ENCODE results near the gene ALOX12B. TPM values are rescaled to one million over a fixed set of nuclear protein-coding genes. Genes with fewer than 3 reads are reported as not detected.

The ALOX12B gene
- polyA plus RNA-seq (2012; rRNA removed), result 0.20 TPM in 1 of 2 replicates, not detected in the other
- 0.03 and 0.16 TPM in 2 replicates for polyA plus RNA-seq (2012; cell fraction: cytosol; rRNA removed)
- polyA plus RNA-seq (2012; cell fraction: nucleus; rRNA removed), result 0.36 TPM in 1 of 2 replicates, not detected in the other

DNA sequence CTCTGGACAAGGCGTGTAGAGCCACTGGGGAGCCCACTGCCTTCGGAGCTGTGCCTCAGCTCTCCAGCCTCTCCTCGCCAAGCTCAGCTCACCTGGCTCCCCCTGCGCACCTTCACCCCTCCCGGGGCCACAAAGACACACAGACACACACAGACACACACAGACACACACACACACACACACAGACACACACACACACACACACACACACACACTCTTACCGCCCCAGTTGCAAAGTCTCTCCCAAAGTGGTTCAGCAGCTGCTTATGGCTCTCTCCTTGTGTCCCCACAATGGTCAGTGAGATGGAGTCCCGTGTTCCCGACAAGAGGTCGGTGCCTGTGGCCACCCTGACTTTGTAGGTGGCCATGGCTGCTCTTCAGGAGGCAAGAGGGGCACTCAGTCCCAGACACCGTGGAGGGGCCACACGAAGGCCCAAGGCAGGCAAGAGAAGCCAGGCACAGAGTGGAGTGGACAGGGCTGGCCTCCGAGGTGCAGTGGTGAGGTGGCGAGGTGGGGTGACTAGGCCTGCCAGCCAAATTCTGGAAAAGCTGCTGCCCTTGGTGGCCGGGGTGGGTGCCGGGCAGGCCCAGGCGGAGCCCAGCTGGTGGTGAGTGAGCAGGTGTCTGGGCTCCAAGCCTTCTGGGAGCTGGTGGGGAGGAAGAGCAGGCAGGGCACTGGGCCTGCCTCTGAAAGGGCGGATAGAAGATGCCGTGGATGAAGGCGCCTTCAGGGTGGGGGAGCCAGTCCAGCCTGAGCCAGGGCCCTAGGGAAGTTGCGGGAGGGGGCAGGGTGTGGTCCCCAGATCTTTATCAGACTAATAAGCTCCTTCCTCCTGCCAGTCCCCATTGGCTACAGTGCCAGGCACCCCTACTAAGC, at the start of gene ALOX12B:
TSS of gene ALOX12B (minus strand) at position 642 of the 877 bp plus-strand sequence. CDS start at position 368, 274 bp downstream.
- Histone ChIP-seq H3K27me3 (ENCODE audit: insufficient read depth) (peaks cover 61% of the 10 kb centered on the region; the same call in 1 of the 2 replicates), H3K9me3 (no peaks in the 10 kb centered on the region), H3K79me2 (ENCODE audit: insufficient read depth) (no peaks in the 10 kb centered on the region), H3K9me2 (no peaks in the 10 kb centered on the region), H3K4me3 (ENCODE audit: low read depth in 2 of 2, low read length in 1 of 2) (no peak within 1 kb of the TSS), H3K4me2 (no peak within 1 kb of the TSS), H2AFZ (ENCODE audit: low read depth) (no peak within 1 kb of the TSS), H3K9ac (no peak within 1 kb of the TSS), H3K27ac (ENCODE audit: low read depth in 2 of 2, low read length in 1 of 2) (no peak within 1 kb of the TSS), H4K20me1 (ENCODE audit: insufficient read depth) (no peaks in the 10 kb centered on the region), H3K4me1 (ENCODE audit: control insufficient read depth in 1 of 2, insufficient read depth in 2 of 2, low read depth in 1 of 2, low read length in 1 of 2) (no peaks in the 10 kb centered on the region), H3F3A (replicated peaks; ENCODE audit: insufficient read depth) (no peaks in the 10 kb centered on the region), H3K36me3 (replicated peaks in 1 of 2; ENCODE audit: control insufficient read depth in 1 of 2, insufficient read depth in 2 of 2, low read length in 1 of 2) (no peaks in the 10 kb centered on the region)
- TF ChIP-seq TCF12 (IDR thresholded peaks at IDR 0.05) (no peak), FOXM1 (IDR thresholded peaks at IDR 0.05; ENCODE audit: low read depth) (no peak), USF1 (IDR thresholded peaks at IDR 0.05; ENCODE audit: borderline replicate concordance, low read depth) (no peak)
- TF ChIP-seq, protein P1, sequence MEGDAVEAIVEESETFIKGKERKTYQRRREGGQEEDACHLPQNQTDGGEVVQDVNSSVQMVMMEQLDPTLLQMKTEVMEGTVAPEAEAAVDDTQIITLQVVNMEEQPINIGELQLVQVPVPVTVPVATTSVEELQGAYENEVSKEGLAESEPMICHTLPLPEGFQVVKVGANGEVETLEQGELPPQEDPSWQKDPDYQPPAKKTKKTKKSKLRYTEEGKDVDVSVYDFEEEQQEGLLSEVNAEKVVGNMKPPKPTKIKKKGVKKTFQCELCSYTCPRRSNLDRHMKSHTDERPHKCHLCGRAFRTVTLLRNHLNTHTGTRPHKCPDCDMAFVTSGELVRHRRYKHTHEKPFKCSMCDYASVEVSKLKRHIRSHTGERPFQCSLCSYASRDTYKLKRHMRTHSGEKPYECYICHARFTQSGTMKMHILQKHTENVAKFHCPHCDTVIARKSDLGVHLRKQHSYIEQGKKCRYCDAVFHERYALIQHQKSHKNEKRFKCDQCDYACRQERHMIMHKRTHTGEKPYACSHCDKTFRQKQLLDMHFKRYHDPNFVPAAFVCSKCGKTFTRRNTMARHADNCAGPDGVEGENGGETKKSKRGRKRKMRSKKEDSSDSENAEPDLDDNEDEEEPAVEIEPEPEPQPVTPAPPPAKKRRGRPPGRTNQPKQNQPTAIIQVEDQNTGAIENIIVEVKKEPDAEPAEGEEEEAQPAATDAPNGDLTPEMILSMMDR (IDR thresholded peaks at IDR 0.05), result no peak
- DNase-seq, result no peak
- POLR2A ChIA-PET, result no interaction called here
- CTCF ChIA-PET, result interaction anchor here (0.9 to 20.8 kb wide), 5 partner anchors 8 to 46 kb away, joined by 3 to 390 read pairs (median 158); partner anchors contain the start of gene ALOXE3
- 64% methylated on average over 19 of the region's 20 CpGs for WGBS (ENCODE audit: low lambda C conversion rate)

GRCh38 chr17:8133941-8134340, 46.4 kb upstream of the ALOX12B start:
- Histone ChIP-seq H3K27ac (ENCODE audit: low read depth in 2 of 2, low read length in 1 of 2) (no peak overlapping the region), H2AFZ (ENCODE audit: low read depth) (no peak overlapping the region), H3K4me2 (no peak overlapping the region), H3K9ac (no peak overlapping the region), H3K9me2 (no peaks in the 10 kb centered on the region), H3K36me3 (replicated peaks in 1 of 2; ENCODE audit: control insufficient read depth in 1 of 2, insufficient read depth in 2 of 2, low read length in 1 of 2) (no peaks in the 10 kb centered on the region), H3K4me1 (ENCODE audit: control insufficient read depth in 1 of 2, insufficient read depth in 2 of 2, low read depth in 1 of 2, low read length in 1 of 2) (peaks cover 0 to 5% of the 10 kb centered on the region in 2 experiments; a peak in 1 of 4 replicates), H3F3A (replicated peaks; ENCODE audit: insufficient read depth) (peaks cover 23% of the 10 kb centered on the region), H3K9me3 (no peaks in the 10 kb centered on the region), H4K20me1 (ENCODE audit: insufficient read depth) (no peaks in the 10 kb centered on the region), H3K27me3 (ENCODE audit: insufficient read depth) (no peaks in the 10 kb centered on the region; the same call in 1 of the 2 replicates), H3K79me2 (ENCODE audit: insufficient read depth) (no peaks in the 10 kb centered on the region), H3K4me3 (ENCODE audit: low read depth in 2 of 2, low read length in 1 of 2) (no peak overlapping the region)
- DNase-seq, result no peak
- TF ChIP-seq SIN3A (IDR thresholded peaks at IDR 0.05; ENCODE audit: borderline replicate concordance, low read depth, low read length) (no peak), TEAD4 (IDR thresholded peaks at IDR 0.05; ENCODE audit: borderline replicate concordance, insufficient read depth) (no peak), FOXM1 (IDR thresholded peaks at IDR 0.05; ENCODE audit: low read depth) (no peak), RXRA (IDR thresholded peaks at IDR 0.05; ENCODE audit: borderline replicate concordance, low read depth) (no peak), TCF12 (IDR thresholded peaks at IDR 0.05) (no peak), RAD21 (IDR thresholded peaks at IDR 0.05; ENCODE audit: low read length) (no peak), JUND (IDR thresholded peaks at IDR 0.05) (no peak), ELF1 (IDR thresholded peaks at IDR 0.05) (no peak), EZH2phosphoT487 (IDR thresholded peaks at IDR 0.05; ENCODE audit: borderline replicate concordance, low read depth) (no peak)
- ChIA-PET CTCF (interaction anchor here (0.7 to 9.5 kb wide), 4 partner anchors 14 to 84 kb away, joined by 3 to 98 read pairs (median 8); partner anchors contain the start of gene VAMP2), POLR2A (no interaction called here)
- WGBS (ENCODE audit: low lambda C conversion rate), result 73% methylated on average over 4 of the region's 4 CpGs
